GM10248 (cell line): ENCODE results near the gene CC2D1B.
A peak's percentile ranks its signal among the peaks of the same experiment; 100 is the strongest.

ENCODE experiments used
- CTCF ChIA-PET: fragments of 300-600 bp; sonication (Branson Sonifier 250); formaldehyde crosslinking; extraction: SDS; loops from one replicate; lab custom pipeline; 2021; ENCODE audit warnings: antibody characterized with exemption; lab: Yijun Ruan, JAX
- POLR2A ChIA-PET: fragments of 350-650 bp; sonication (Branson Sonifier 250); formaldehyde crosslinking; extraction: SDS; loops from one replicate; lab custom pipeline; 2020; ENCODE audit warnings: antibody characterized with exemption; lab: Yijun Ruan, JAX
- DNase-seq: peaks from one replicate; pipeline ENCODE4 v3.0.0; 2012; ENCODE audit errors: extremely low spot score
- CTCF ChIP-seq: IDR thresholded peaks from 2 replicates; pipeline ENCODE4 v1.5.1; 2012; ENCODE audit warnings: mild to moderate bottlenecking, low read depth; ENCODE audit errors: extremely low read depth, missing control alignments, control extremely low read depth

Gene CC2D1B

GRCh38 chr1:52365746-52366516, at the start of gene CC2D1B:
CC2D1B (minus strand) TSS chr1:52366205; CDS start chr1:52364620, 1,585 bp downstream.
- no peak for TF ChIP-seq CTCF
- CTCF ChIA-PET, result interaction anchor here (1.3 kb wide), 1 partner anchor 35 kb away, joined by 3 read pairs; no protein-coding TSS in a partner anchor
- POLR2A ChIA-PET, result interaction anchor here (0.6 to 0.7 kb wide), 2 partner anchors 38 to 691 kb away, joined by 3 read pairs; no protein-coding TSS in a partner anchor
- DNase-seq, result peak; percentile 100

GRCh38 chr1:52414942-52415341, 48.9 kb upstream of the CC2D1B start:
- ChIA-PET CTCF (interaction anchor here (3.4 kb wide), 1 partner anchor 10 kb away, joined by 19 read pairs; the partner anchor contains the start of genes ORC1 and PRPF38A), POLR2A (interaction anchor here (1.4 kb wide), 1 partner anchor 10 kb away, joined by 3 read pairs; the partner anchor contains the start of genes ORC1 and PRPF38A)
- DNase-seq, result no peak
- TF ChIP-seq CTCF, result no peak

- no peak for TF ChIP-seq CTCF
- no peak for DNase-seq
- CTCF ChIA-PET, result interaction anchor here (1.5 to 3.4 kb wide), 2 partner anchors 9 to 18 kb away, joined by 4 to 19 read pairs; partner anchors contain the start of genes ORC1 and PRPF38A
- POLR2A ChIA-PET, result interaction anchor here (1.8 kb wide), 1 partner anchor 9 kb away, joined by 7 read pairs; the partner anchor contains the start of genes ORC1 and PRPF38A
These were observed 47.5 kb upstream of the CC2D1B start for GRCh38 chr1:52413410-52413989.

- POLR2A ChIA-PET, result interaction anchor here (0.6 to 1.2 kb wide), 4 partner anchors 8 to 148 kb away, joined by 3 to 7 read pairs (median 3); partner anchors contain the start of gene TUT4
- no peak for DNase-seq
- TF ChIP-seq CTCF, result no peak
- CTCF ChIA-PET, result interaction anchor here (1.0 to 3.9 kb wide), 10 partner anchors 10 to 517 kb away, joined by 3 to 20 read pairs (median 4); partner anchors contain the start of gene ECHDC2
These were observed 39.0 kb upstream of the CC2D1B start for GRCh38 chr1:52404975-52405338.

- ChIA-PET CTCF (interaction anchor here (0.8 to 3.9 kb wide), 11 partner anchors 9 to 319 kb away, joined by 3 to 20 read pairs (median 3); no protein-coding TSS in a partner anchor), POLR2A (interaction anchor here (0.6 to 1.2 kb wide), 4 partner anchors 9 to 149 kb away, joined by 3 to 7 read pairs (median 3); partner anchors contain the start of gene TUT4)
- DNase-seq, result peak; percentile 98
- TF ChIP-seq CTCF, result peak; percentile 46
These were observed 38.3 kb upstream of the CC2D1B start, which contains the start of the genes ORC1 and PRPF38A for GRCh38 chr1:52404116-52404974. ORC1 (minus strand) TSS chr1:52404423; CDS start chr1:52402223, 2,200 bp downstream. PRPF38A (plus strand) TSS chr1:52404602; CDS start chr1:52404750, 148 bp downstream.
